WTC11 (cell line): ENCODE results near the gene IQCF2.

Experiments used
- CBFB ChIP-seq: sonication (generic); formaldehyde crosslinking; IDR thresholded peaks from 2 replicates; pipeline ENCODE4 v1.8.1; 2022; ENCODE audit warnings: mild to moderate bottlenecking, low read depth, missing genetic modification reagents
- CTCF ChIP-seq: fragments of 200-600 bp; IDR thresholded peaks from 2 replicates; pipeline ENCODE4 v1.8.0; 2022; ENCODE audit warnings: antibody characterized with exemption
- MAX ChIP-seq: sonication (generic); formaldehyde crosslinking; IDR thresholded peaks from 2 replicates; pipeline ENCODE4 v1.8.0; 2022; ENCODE audit warnings: mild to moderate bottlenecking, missing genetic modification reagents
- NFYB ChIP-seq: sonication (generic); formaldehyde crosslinking; conservative IDR thresholded peaks from 2 replicates; pipeline ENCODE4 v1.8.0; 2022; ENCODE audit warnings: low read depth, missing genetic modification reagents
- PRDM15 ChIP-seq: sonication (generic); formaldehyde crosslinking; IDR thresholded peaks from 2 replicates; pipeline ENCODE4 v1.8.0; 2022; ENCODE audit warnings: missing genetic modification reagents
- RELA ChIP-seq: sonication (generic); formaldehyde crosslinking; IDR thresholded peaks from 2 replicates; pipeline ENCODE4 v1.8.1; 2022; ENCODE audit warnings: missing genetic modification reagents, mild to moderate bottlenecking, borderline replicate concordance
- RORB ChIP-seq: fragments of 250-450 bp; sonication (Bioruptor Pico); IDR thresholded peaks from 2 replicates; pipeline ENCODE4 v1.9.0; 2021; ENCODE audit warnings: mild to moderate bottlenecking
- SMAD3 ChIP-seq: sonication (generic); formaldehyde crosslinking; IDR thresholded peaks from 2 replicates; pipeline ENCODE4 v1.8.0; 2022; ENCODE audit warnings: missing genetic modification reagents, mild to moderate bottlenecking, borderline replicate concordance
- SP1 ChIP-seq: sonication (generic); formaldehyde crosslinking; conservative IDR thresholded peaks from 2 replicates; pipeline ENCODE4 v1.8.1; 2022; ENCODE audit warnings: missing genetic modification reagents
- USF1 ChIP-seq: sonication (generic); formaldehyde crosslinking; IDR thresholded peaks from 2 replicates; pipeline ENCODE4 v1.8.0; 2022; ENCODE audit warnings: mild to moderate bottlenecking, missing genetic modification reagents
- ZNF281 ChIP-seq: sonication (generic); formaldehyde crosslinking; IDR thresholded peaks from 2 replicates; pipeline ENCODE4 v1.8.0; 2023; ENCODE audit warnings: mild to moderate bottlenecking, missing genetic modification reagents
- ZNF423 ChIP-seq: fragments of 250-450 bp; sonication (Bioruptor Pico); IDR thresholded peaks from 2 replicates; pipeline ENCODE4 v2.1.2; 2022; ENCODE audit warnings: mild to moderate bottlenecking, moderate library complexity

GRCh38 chr3:51887620-51888019, 26.2 kb downstream of the IQCF2 start:
- TF ChIP-seq CTCF, result no peak
- TF ChIP-seq RORB (CRISPR knock-in tag), result no peak
- TF ChIP-seq USF1, result no peak
- TF ChIP-seq CBFB (CRISPR knock-in tag), result no peak
- TF ChIP-seq SP1 (CRISPR knock-in tag), result no peak
- TF ChIP-seq MAX, result no peak
- no peak for TF ChIP-seq RELA (CRISPR knock-in tag)
- TF ChIP-seq NFYB (CRISPR knock-in tag), result no peak
- TF ChIP-seq ZNF423 (CRISPR knock-in tag), result no peak
- TF ChIP-seq PRDM15, result no peak
- no peak for TF ChIP-seq SMAD3 (CRISPR knock-in tag)
- TF ChIP-seq ZNF281 (CRISPR knock-in tag), result no peak
